EL (cell line): ENCODE measurements around the gene SEC63.
A peak's percentile ranks its signal among the peaks of the same experiment; 100 is the strongest.
"Not testable (repeated sequence)": the region's sequence is repeated elsewhere in the genome, so short reads cannot be mapped to it uniquely, and the experiment has no call there.

Experiments
- DNase-seq: peaks from one replicate; pipeline ENCODE4 v3.0.0-alpha.2; 2016

The SEC63 gene

GRCh38 chr6:107926697-107927544, 31.1 kb downstream of the SEC63 start:
- DNase-seq: peak; percentile 14

GRCh38 chr6:107917451-107918375, 40.3 kb downstream of the SEC63 start:
- DNase-seq: no peak

GRCh38 chr6:107916961-107917360, 41.0 kb downstream of the SEC63 start:
- not testable (repeated sequence) for DNase-seq

- no peak for DNase-seq
Measured at GRCh38 chr6:107911692-107912091, 46.3 kb downstream of the SEC63 start.

- DNase-seq: no peak
Measured at GRCh38 chr6:107894809-107895396, 63.1 kb downstream of the SEC63 start.

- not testable (repeated sequence) for DNase-seq
Measured at GRCh38 chr6:107890431-107890830, 67.6 kb downstream of the SEC63 start.

GRCh38 chr6:107885950-107886349, 72.1 kb downstream of the SEC63 start:
- not testable (repeated sequence) for DNase-seq

- no peak for DNase-seq
Measured at GRCh38 chr6:107879941-107880340, 78.1 kb downstream of the SEC63 start.

GRCh38 chr6:107877968-107878367, 80.0 kb downstream of the SEC63 start:
- no peak for DNase-seq

GRCh38 chr6:107871976-107872375, 86.0 kb downstream of the SEC63 start:
- DNase-seq: no peak

GRCh38 chr6:107871512-107871911, 86.5 kb downstream of the SEC63 start:
- DNase-seq: not testable (repeated sequence)

- DNase-seq: no peak
Measured at GRCh38 chr6:107871016-107871415, 87.0 kb downstream of the SEC63 start.

GRCh38 chr6:107870381-107870780, 87.6 kb downstream of the SEC63 start:
- DNase-seq: peak; percentile 46

GRCh38 chr6:107869871-107870270, 88.1 kb downstream of the SEC63 start:
- no peak for DNase-seq

GRCh38 chr6:107868867-107869611, 89.0 kb downstream of the SEC63 start:
- no peak for DNase-seq

GRCh38 chr6:107867302-107867615, 90.7 kb downstream of the SEC63 start:
- DNase-seq: no peak

GRCh38 chr6:107866606-107867301, 91.3 kb downstream of the SEC63 start:
- DNase-seq: peak; percentile 34

- no peak for DNase-seq
Measured at GRCh38 chr6:107864226-107865127, 93.5 kb downstream of the SEC63 start.

- no peak for DNase-seq
Measured at GRCh38 chr6:107862383-107862782, 95.6 kb downstream of the SEC63 start.

GRCh38 chr6:107860963-107861362, 97.0 kb downstream of the SEC63 start:
- DNase-seq: not testable (repeated sequence)

- DNase-seq: not testable (repeated sequence)
Measured at GRCh38 chr6:107860144-107860543, 97.9 kb downstream of the SEC63 start.
